Uterus (tissue), 2 donors: ENCODE measurements around the gene RPS6KA2.

Experiments
- CTCF ChIP-seq, 4 experiments: fragments of 200-600 bp in 2 of 4; fragments of 450-650 bp in 2 of 4; sonication (generic) in 2 of 4; IDR thresholded peaks; one replicate each; pipeline ENCODE4 v1.5.1; 2016 to 2019; ENCODE audit warnings: antibody characterized with exemption in 4 of 4, mild to moderate bottlenecking in 2 of 4, moderate library complexity in 1 of 4
- POLR2A ChIP-seq, 2 donors: fragments of 450-650 bp; IDR thresholded peaks; one replicate each; pipeline ENCODE4 v1.6.1; 2016; ENCODE audit warnings: antibody characterized with exemption in 2 of 2, mild to moderate bottlenecking in 1 of 2, moderate library complexity in 1 of 2

GRCh38 chr6:166430269-166430668 lies 196.8 kb downstream of the RPS6KA2 start:
- TF ChIP-seq POLR2A (IDR thresholded peaks at IDR 0.05) (no peak), CTCF (IDR thresholded peaks at IDR 0.05) (no peak)
